WTC11 (cell line): ENCODE measurements around the gene SMIM11. TPM values are rescaled to one million over a fixed set of nuclear protein-coding genes. Genes with fewer than 3 reads are reported as not detected.

Experiments
- ATAC-seq: fragments of 200-7000 bp; cut with Tn5 transposase; 2 replicates; pipeline ENCODE4 v1.10.0; 2021; ENCODE audit warnings: mild to moderate bottlenecking, moderate library complexity
- CTCF ChIA-PET: fragments of 300-600 bp; sonication (Branson Sonifier 250); formaldehyde crosslinking; loops from one replicate; lab custom pipeline; 2021; ENCODE audit warnings: antibody characterized with exemption; lab: Charles Lee
- POLR2A ChIA-PET: fragments of 350-600 bp; sonication (Branson Sonifier 250); formaldehyde crosslinking; loops from one replicate; lab custom pipeline; 2021; ENCODE audit warnings: antibody characterized with exemption; lab: Charles Lee
- DNase-seq: peaks from one replicate; pipeline ENCODE4 v3.0.0; 2021; ENCODE audit warnings: low spot score
- H3K27ac Mint-ChIP-seq: 2 replicates; pipeline ENCODE4 v1.8.0; 2021; ENCODE audit warnings: mixed read lengths
- H3K27me3 Mint-ChIP-seq: 2 replicates; pipeline ENCODE4 v1.8.0; 2021; ENCODE audit warnings: low read depth, mild to moderate bottlenecking, moderate library complexity, mixed read lengths
- H3K36me3 Mint-ChIP-seq: 2 replicates; pipeline ENCODE4 v1.8.0; 2021; ENCODE audit warnings: mixed read lengths
- H3K4me1 Mint-ChIP-seq: 2 replicates; pipeline ENCODE4 v1.8.0; 2022; ENCODE audit warnings: mixed read lengths
- H3K4me3 Mint-ChIP-seq: 2 replicates; pipeline ENCODE4 v1.8.0; 2021; ENCODE audit warnings: mild to moderate bottlenecking, moderate library complexity, mixed read lengths
- H3K9me3 Mint-ChIP-seq: 2 replicates; pipeline ENCODE4 v1.8.0; 2021; ENCODE audit warnings: mixed read lengths
- CBFB ChIP-seq: sonication (generic); formaldehyde crosslinking; IDR thresholded peaks from 2 replicates; pipeline ENCODE4 v1.8.1; 2022; ENCODE audit warnings: mild to moderate bottlenecking, low read depth, missing genetic modification reagents
- ELF4 ChIP-seq: sonication (generic); formaldehyde crosslinking; IDR thresholded peaks from 2 replicates; pipeline ENCODE4 v1.8.1; 2022; ENCODE audit warnings: low read depth, mild to moderate bottlenecking, moderate library complexity, missing genetic modification reagents
- FOXK1 ChIP-seq: sonication (generic); formaldehyde crosslinking; IDR thresholded peaks from 2 replicates; pipeline ENCODE4 v1.8.0; 2022; ENCODE audit warnings: mild to moderate bottlenecking, moderate library complexity, missing genetic modification reagents
- IRF2 ChIP-seq: sonication (generic); formaldehyde crosslinking; IDR thresholded peaks from 2 replicates; pipeline ENCODE4 v1.8.0; 2022; ENCODE audit warnings: low read depth, missing genetic modification reagents, borderline replicate concordance
- KAT7 ChIP-seq: sonication (generic); formaldehyde crosslinking; IDR thresholded peaks from 2 replicates; pipeline ENCODE4 v1.8.1; 2023; ENCODE audit warnings: missing genetic modification reagents, mild to moderate bottlenecking, borderline replicate concordance
- RELA ChIP-seq: sonication (generic); formaldehyde crosslinking; IDR thresholded peaks from 2 replicates; pipeline ENCODE4 v1.8.1; 2022; ENCODE audit warnings: missing genetic modification reagents, mild to moderate bottlenecking, borderline replicate concordance
- RORB ChIP-seq: fragments of 250-450 bp; sonication (Bioruptor Pico); IDR thresholded peaks from 2 replicates; pipeline ENCODE4 v1.9.0; 2021; ENCODE audit warnings: mild to moderate bottlenecking
- SMAD3 ChIP-seq: sonication (generic); formaldehyde crosslinking; IDR thresholded peaks from 2 replicates; pipeline ENCODE4 v1.8.0; 2022; ENCODE audit warnings: missing genetic modification reagents, mild to moderate bottlenecking, borderline replicate concordance
- TEAD1 ChIP-seq: sonication (generic); formaldehyde crosslinking; IDR thresholded peaks from 2 replicates; pipeline ENCODE4 v1.8.0; 2022; ENCODE audit warnings: mild to moderate bottlenecking, missing genetic modification reagents
- ZBTB21 ChIP-seq: sonication (generic); formaldehyde crosslinking; IDR thresholded peaks from 2 replicates; pipeline ENCODE4 v1.8.1; 2023; ENCODE audit warnings: mild to moderate bottlenecking, missing genetic modification reagents, borderline replicate concordance
- total RNA-seq: library from RNA; stranded (reverse); gene quantifications from 3 replicates; pipeline ENCODE4 v1.2.3, GENCODE V29; 2021
- TF ChIP-seq, protein P1 (sequence below): sonication (generic); formaldehyde crosslinking; IDR thresholded peaks from 2 replicates; pipeline ENCODE4 v1.8.0; 2022; ENCODE audit warnings: mild to moderate bottlenecking, missing genetic modification reagents
- TF ChIP-seq, protein P2 (sequence below): sonication (generic); formaldehyde crosslinking; IDR thresholded peaks from 2 replicates; pipeline ENCODE4 v1.8.1; 2022; ENCODE audit warnings: low read depth, missing genetic modification reagents, borderline replicate concordance
- TF ChIP-seq, protein P3 (sequence below): sonication (generic); formaldehyde crosslinking; IDR thresholded peaks from 2 replicates; pipeline ENCODE4 v1.8.0; 2023; ENCODE audit warnings: mild to moderate bottlenecking, missing genetic modification reagents
- TF ChIP-seq, protein P4 (sequence below): sonication (generic); formaldehyde crosslinking; IDR thresholded peaks from 2 replicates; pipeline ENCODE4 v1.8.1; 2023; ENCODE audit warnings: mild to moderate bottlenecking, missing genetic modification reagents
- TF ChIP-seq, protein P5 (sequence below): sonication (generic); formaldehyde crosslinking; IDR thresholded peaks from 2 replicates; pipeline ENCODE4 v1.8.1; 2022; ENCODE audit warnings: missing genetic modification reagents, borderline replicate concordance
- TF ChIP-seq, protein P6 (sequence below): sonication (generic); formaldehyde crosslinking; IDR thresholded peaks from 2 replicates; pipeline ENCODE4 v1.8.1; 2023; ENCODE audit warnings: mild to moderate bottlenecking, missing genetic modification reagents, moderate library complexity
- TF ChIP-seq, protein P7 (sequence below): fragments of 250-450 bp; sonication (Bioruptor Pico); conservative IDR thresholded peaks from 2 replicates; pipeline ENCODE4 v1.9.0; 2021; ENCODE audit warnings: mild to moderate bottlenecking

SMIM11 gene
- total RNA-seq, 1 experiment from 2014 or later = 1.4 TPM

DNA sequence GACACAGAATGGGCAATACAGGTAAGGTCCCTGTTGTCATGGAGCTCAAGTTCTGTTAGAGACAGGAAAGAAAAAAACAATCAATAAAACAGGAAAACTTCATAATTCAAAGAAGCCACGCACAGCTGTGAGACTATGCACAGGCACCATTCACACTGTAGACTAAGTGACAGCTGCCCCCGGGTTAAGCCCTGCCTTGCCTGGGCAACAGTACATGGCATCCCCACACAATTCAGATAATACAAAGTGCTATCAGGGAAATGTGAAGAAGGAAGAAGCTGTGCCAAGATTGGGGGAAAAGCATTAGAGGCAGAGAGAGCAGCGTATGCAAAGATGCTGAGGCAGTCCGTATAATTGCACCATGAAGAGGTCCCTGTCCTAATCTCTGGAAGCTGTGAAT, 20.5 kb upstream of the SMIM11 start:
- Mint-ChIP-seq H3K27ac (no peak overlapping the region), H3K27me3 (peaks cover 3% of the 10 kb centered on the region), H3K4me1 (peaks cover 7% of the 10 kb centered on the region; the same call in 1 of the 2 replicates), H3K9me3 (peaks cover 25% of the 10 kb centered on the region), H3K36me3 (peaks cover 9% of the 10 kb centered on the region; the same call in 1 of the 2 replicates), H3K4me3 (no peak overlapping the region)
- ATAC-seq (no peak), DNase-seq (no peak)
- POLR2A ChIA-PET = no interaction called here
- CTCF ChIA-PET = interaction anchor here (1.6 kb wide), 1 partner anchor 13 kb away, joined by 6 read pairs; no protein-coding TSS in a partner anchor
- TF ChIP-seq, protein P1, sequence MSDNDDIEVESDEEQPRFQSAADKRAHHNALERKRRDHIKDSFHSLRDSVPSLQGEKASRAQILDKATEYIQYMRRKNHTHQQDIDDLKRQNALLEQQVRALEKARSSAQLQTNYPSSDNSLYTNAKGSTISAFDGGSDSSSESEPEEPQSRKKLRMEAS = no peak
- TF ChIP-seq, protein P2, sequence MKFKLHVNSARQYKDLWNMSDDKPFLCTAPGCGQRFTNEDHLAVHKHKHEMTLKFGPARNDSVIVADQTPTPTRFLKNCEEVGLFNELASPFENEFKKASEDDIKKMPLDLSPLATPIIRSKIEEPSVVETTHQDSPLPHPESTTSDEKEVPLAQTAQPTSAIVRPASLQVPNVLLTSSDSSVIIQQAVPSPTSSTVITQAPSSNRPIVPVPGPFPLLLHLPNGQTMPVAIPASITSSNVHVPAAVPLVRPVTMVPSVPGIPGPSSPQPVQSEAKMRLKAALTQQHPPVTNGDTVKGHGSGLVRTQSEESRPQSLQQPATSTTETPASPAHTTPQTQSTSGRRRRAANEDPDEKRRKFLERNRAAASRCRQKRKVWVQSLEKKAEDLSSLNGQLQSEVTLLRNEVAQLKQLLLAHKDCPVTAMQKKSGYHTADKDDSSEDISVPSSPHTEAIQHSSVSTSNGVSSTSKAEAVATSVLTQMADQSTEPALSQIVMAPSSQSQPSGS (CRISPR knock-in tag) = no peak
- TF ChIP-seq, protein P3, sequence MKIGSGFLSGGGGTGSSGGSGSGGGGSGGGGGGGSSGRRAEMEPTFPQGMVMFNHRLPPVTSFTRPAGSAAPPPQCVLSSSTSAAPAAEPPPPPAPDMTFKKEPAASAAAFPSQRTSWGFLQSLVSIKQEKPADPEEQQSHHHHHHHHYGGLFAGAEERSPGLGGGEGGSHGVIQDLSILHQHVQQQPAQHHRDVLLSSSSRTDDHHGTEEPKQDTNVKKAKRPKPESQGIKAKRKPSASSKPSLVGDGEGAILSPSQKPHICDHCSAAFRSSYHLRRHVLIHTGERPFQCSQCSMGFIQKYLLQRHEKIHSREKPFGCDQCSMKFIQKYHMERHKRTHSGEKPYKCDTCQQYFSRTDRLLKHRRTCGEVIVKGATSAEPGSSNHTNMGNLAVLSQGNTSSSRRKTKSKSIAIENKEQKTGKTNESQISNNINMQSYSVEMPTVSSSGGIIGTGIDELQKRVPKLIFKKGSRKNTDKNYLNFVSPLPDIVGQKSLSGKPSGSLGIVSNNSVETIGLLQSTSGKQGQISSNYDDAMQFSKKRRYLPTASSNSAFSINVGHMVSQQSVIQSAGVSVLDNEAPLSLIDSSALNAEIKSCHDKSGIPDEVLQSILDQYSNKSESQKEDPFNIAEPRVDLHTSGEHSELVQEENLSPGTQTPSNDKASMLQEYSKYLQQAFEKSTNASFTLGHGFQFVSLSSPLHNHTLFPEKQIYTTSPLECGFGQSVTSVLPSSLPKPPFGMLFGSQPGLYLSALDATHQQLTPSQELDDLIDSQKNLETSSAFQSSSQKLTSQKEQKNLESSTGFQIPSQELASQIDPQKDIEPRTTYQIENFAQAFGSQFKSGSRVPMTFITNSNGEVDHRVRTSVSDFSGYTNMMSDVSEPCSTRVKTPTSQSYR (CRISPR knock-in tag) = no peak
- TF ChIP-seq CBFB = no peak
- TF ChIP-seq RORB (CRISPR knock-in tag) = no peak
- no peak for TF ChIP-seq IRF2 (CRISPR knock-in tag)
- TF ChIP-seq ZBTB21 (CRISPR knock-in tag) = no peak
- no peak for TF ChIP-seq RELA (CRISPR knock-in tag)
- TF ChIP-seq, protein P4, sequence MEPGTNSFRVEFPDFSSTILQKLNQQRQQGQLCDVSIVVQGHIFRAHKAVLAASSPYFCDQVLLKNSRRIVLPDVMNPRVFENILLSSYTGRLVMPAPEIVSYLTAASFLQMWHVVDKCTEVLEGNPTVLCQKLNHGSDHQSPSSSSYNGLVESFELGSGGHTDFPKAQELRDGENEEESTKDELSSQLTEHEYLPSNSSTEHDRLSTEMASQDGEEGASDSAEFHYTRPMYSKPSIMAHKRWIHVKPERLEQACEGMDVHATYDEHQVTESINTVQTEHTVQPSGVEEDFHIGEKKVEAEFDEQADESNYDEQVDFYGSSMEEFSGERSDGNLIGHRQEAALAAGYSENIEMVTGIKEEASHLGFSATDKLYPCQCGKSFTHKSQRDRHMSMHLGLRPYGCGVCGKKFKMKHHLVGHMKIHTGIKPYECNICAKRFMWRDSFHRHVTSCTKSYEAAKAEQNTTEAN (CRISPR knock-in tag) = no peak
- TF ChIP-seq ELF4 (CRISPR knock-in tag) = no peak

DNA sequence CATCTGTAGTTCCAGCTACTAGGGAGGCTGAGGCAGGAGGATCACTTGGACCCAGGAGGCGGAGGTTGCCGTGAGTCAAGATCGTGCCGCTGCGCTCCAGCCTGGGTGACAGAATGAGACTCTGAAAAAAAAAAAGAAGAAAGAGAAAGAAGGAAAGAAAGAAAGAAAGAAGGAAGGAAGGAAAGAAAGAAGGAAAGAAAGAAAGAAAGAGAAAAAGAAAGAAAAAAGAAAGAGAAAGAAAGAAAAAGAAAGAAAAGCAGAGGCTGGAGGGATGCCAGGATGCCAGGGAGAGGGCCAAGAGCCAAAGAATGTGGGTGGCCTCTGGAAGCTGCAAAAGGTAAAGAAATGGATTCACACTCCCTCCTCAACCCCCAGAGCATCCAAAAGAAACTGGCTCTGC, 19.7 kb upstream of the SMIM11 start:
- H3K27me3 Mint-ChIP-seq = peaks cover 3% of the 10 kb centered on the region
- ATAC-seq (no peak), DNase-seq (no peak)
- ChIA-PET CTCF (interaction anchor here (1.5 to 1.6 kb wide), 2 partner anchors 12 kb away, joined by 5 to 6 read pairs; no protein-coding TSS in a partner anchor), POLR2A (no interaction called here)
- peaks cover 9% of the 10 kb centered on the region; the same call in 1 of the 2 replicates for H3K36me3 Mint-ChIP-seq
- H3K27ac Mint-ChIP-seq = no peak overlapping the region
- peaks cover 7% of the 10 kb centered on the region; the same call in 1 of the 2 replicates for H3K4me1 Mint-ChIP-seq
- TF ChIP-seq, protein P5, sequence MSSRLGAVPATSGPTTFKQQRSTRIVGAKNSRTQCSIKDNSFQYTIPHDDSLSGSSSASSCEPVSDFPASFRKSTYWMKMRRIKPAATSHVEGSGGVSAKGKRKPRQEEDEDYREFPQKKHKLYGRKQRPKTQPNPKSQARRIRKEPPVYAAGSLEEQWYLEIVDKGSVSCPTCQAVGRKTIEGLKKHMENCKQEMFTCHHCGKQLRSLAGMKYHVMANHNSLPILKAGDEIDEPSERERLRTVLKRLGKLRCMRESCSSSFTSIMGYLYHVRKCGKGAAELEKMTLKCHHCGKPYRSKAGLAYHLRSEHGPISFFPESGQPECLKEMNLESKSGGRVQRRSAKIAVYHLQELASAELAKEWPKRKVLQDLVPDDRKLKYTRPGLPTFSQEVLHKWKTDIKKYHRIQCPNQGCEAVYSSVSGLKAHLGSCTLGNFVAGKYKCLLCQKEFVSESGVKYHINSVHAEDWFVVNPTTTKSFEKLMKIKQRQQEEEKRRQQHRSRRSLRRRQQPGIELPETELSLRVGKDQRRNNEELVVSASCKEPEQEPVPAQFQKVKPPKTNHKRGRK (CRISPR knock-in tag) = 0 out of 2 replicates have a peak, but pooled peaks have one; percentile 53
- TF ChIP-seq FOXK1 (CRISPR knock-in tag) = no peak
- H3K9me3 Mint-ChIP-seq = peaks cover 25% of the 10 kb centered on the region
- H3K4me3 Mint-ChIP-seq = no peak overlapping the region

DNA sequence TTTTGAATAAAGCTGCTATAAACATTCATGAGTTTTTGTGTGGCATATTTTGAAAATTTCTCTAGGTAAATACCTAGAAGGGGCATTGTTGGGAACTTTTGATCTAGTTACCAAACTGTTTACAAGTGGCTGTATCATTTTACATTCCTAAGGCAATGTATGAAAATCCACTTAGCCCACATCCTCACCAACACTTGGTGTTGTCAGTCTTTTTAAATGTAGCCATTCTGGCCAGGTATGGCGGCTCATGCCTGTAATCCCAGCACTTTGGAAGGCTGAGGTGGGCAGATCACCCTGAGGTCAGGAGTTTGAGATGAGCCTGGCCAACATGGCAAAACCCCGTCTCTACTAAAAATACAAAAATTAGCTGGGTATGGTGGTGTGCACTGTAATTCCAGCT, 17.4 kb upstream of the SMIM11 start:
- TF ChIP-seq, protein P6, sequence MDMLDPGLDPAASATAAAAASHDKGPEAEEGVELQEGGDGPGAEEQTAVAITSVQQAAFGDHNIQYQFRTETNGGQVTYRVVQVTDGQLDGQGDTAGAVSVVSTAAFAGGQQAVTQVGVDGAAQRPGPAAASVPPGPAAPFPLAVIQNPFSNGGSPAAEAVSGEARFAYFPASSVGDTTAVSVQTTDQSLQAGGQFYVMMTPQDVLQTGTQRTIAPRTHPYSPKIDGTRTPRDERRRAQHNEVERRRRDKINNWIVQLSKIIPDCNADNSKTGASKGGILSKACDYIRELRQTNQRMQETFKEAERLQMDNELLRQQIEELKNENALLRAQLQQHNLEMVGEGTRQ (CRISPR knock-in tag) = no peak
- no peak for TF ChIP-seq TEAD1 (CRISPR knock-in tag)
- TF ChIP-seq, protein P7, sequence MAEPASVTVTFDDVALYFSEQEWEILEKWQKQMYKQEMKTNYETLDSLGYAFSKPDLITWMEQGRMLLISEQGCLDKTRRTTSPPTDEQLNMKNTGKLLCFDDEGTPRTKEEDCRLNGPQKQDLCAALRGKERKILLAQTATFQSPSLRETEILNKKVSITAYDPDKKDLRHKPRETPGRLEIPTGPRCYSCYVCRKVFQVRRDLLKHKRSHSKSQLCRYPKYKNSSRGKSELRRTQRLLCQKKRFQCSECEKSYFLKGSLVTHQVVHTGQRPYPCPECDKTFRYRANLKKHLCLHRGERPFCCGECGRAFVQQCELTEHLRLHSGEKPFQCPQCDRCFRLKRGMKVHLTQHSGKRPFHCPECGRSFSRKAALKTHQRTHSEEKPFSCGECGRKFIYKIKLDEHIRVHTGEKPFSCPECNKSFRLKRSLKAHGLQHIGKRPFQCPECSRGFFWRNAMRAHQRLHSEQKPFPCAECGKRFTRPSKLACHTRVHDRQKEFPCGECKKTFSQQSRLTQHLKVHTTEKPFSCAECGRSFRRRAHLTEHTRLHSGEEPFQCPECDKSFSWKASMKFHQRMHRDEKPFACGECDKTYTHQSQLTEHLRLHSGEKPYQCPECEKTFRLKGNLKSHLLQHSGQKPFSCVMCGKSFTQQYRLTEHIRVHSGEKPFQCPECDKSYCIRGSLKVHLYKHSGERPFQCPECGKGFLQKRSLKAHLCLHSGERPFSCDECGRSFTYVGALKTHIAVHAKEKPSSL (CRISPR knock-in tag) = no peak
- no peak for TF ChIP-seq CBFB
- no peak for TF ChIP-seq KAT7 (CRISPR knock-in tag)
- TF ChIP-seq, protein P4 (CRISPR knock-in tag) = no peak
- no peak for TF ChIP-seq SMAD3
- ATAC-seq (no peak), DNase-seq (no peak)
- Mint-ChIP-seq H3K9me3 (peaks cover 17% of the 10 kb centered on the region), H3K27me3 (no peaks in the 10 kb centered on the region; the same call in none of the 2 replicates), H3K27ac (no peak overlapping the region), H3K4me3 (no peak overlapping the region), H3K36me3 (peaks cover 5% of the 10 kb centered on the region; the same call in 1 of the 2 replicates), H3K4me1 (peaks cover 4% of the 10 kb centered on the region)
- CTCF ChIA-PET = interaction anchor here (1.3 kb wide), 1 partner anchor 10 kb away, joined by 4 read pairs; no protein-coding TSS in a partner anchor
- POLR2A ChIA-PET = interaction anchor here (0.7 kb wide), 1 partner anchor 1360 kb away, joined by 3 read pairs; no protein-coding TSS in a partner anchor
